ENCODE measurements around the gene MAPRE2. TPM values are rescaled to one million over a fixed set of nuclear protein-coding genes. Genes with fewer than 3 reads are reported as not detected.

Gene MAPRE2
- polyA plus RNA-seq, 1 donor from 2014 or later: 58.9 TPM

DNA sequence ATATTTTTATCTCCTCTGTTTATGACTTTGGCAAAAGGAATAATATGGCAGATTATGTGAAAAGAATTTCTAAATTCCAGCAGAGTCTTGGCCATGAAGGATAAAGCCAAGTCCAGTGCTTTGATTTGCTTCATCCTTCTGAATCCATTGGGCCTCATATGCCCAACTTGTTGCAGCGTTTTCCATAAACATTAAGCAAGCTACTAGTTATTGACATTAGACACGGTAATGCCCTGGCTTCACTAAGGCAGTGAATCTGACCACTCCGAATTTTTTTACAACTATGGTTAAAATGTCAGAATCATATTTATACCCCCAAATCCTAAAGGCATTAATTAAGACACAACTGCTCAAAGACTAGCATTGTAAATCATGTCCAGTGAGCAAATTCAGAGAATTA, 79.8 kb downstream of the MAPRE2 start:
- no peaks in the 10 kb centered on the region for H3K27me3 ChIP-seq (ENCODE audit: insufficient read depth, low read depth, low read length)
- H3K4me2 ChIP-seq (ENCODE audit: low read length): no peak overlapping the region
- peaks cover 14% of the 10 kb centered on the region for H3K79me2 ChIP-seq (replicated peaks; ENCODE audit: insufficient read depth, low read length)
- H3K4me3 ChIP-seq (ENCODE audit: low read length): no peak overlapping the region
- H3K36me3 ChIP-seq (ENCODE audit: insufficient read depth, low read length): no peaks in the 10 kb centered on the region
- H3K9me2 ChIP-seq (ENCODE audit: insufficient read depth, low read length): no peaks in the 10 kb centered on the region
- no peak overlapping the region for H3K27ac ChIP-seq (ENCODE audit: low read length)
- TF ChIP-seq, protein P1, sequence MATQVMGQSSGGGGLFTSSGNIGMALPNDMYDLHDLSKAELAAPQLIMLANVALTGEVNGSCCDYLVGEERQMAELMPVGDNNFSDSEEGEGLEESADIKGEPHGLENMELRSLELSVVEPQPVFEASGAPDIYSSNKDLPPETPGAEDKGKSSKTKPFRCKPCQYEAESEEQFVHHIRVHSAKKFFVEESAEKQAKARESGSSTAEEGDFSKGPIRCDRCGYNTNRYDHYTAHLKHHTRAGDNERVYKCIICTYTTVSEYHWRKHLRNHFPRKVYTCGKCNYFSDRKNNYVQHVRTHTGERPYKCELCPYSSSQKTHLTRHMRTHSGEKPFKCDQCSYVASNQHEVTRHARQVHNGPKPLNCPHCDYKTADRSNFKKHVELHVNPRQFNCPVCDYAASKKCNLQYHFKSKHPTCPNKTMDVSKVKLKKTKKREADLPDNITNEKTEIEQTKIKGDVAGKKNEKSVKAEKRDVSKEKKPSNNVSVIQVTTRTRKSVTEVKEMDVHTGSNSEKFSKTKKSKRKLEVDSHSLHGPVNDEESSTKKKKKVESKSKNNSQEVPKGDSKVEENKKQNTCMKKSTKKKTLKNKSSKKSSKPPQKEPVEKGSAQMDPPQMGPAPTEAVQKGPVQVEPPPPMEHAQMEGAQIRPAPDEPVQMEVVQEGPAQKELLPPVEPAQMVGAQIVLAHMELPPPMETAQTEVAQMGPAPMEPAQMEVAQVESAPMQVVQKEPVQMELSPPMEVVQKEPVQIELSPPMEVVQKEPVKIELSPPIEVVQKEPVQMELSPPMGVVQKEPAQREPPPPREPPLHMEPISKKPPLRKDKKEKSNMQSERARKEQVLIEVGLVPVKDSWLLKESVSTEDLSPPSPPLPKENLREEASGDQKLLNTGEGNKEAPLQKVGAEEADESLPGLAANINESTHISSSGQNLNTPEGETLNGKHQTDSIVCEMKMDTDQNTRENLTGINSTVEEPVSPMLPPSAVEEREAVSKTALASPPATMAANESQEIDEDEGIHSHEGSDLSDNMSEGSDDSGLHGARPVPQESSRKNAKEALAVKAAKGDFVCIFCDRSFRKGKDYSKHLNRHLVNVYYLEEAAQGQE (IDR thresholded peaks at IDR 0.05; ENCODE audit: borderline replicate concordance): no peak
- TF ChIP-seq MXI1 (conservative IDR thresholded peaks at IDR 0.05; ENCODE audit: poor library complexity, severe bottlenecking) (no peak), RAD21 (conservative IDR thresholded peaks at IDR 0.05) (no peak), EZH2 (IDR thresholded peaks at IDR 0.05; ENCODE audit: borderline replicate concordance, insufficient read depth, low read length, poor library complexity, severe bottlenecking) (no peak), EP300 (conservative IDR thresholded peaks at IDR 0.05; ENCODE audit: poor library complexity, severe bottlenecking) (no peak), SMC3 (conservative IDR thresholded peaks at IDR 0.05; ENCODE audit: poor library complexity) (no peak), TAF1 (IDR thresholded peaks at IDR 0.05; ENCODE audit: low read depth) (no peak), POLR2AphosphoS5 (IDR thresholded peaks at IDR 0.05) (no peak)
- TF ChIP-seq, protein P2, sequence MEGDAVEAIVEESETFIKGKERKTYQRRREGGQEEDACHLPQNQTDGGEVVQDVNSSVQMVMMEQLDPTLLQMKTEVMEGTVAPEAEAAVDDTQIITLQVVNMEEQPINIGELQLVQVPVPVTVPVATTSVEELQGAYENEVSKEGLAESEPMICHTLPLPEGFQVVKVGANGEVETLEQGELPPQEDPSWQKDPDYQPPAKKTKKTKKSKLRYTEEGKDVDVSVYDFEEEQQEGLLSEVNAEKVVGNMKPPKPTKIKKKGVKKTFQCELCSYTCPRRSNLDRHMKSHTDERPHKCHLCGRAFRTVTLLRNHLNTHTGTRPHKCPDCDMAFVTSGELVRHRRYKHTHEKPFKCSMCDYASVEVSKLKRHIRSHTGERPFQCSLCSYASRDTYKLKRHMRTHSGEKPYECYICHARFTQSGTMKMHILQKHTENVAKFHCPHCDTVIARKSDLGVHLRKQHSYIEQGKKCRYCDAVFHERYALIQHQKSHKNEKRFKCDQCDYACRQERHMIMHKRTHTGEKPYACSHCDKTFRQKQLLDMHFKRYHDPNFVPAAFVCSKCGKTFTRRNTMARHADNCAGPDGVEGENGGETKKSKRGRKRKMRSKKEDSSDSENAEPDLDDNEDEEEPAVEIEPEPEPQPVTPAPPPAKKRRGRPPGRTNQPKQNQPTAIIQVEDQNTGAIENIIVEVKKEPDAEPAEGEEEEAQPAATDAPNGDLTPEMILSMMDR (IDR thresholded peaks at IDR 0.05; ENCODE audit: poor library complexity, severe bottlenecking): no peak
- no peak overlapping the region for H2AFZ ChIP-seq (ENCODE audit: low read depth, low read length)
- H4K20me1 ChIP-seq (ENCODE audit: insufficient read depth): no peaks in the 10 kb centered on the region
- H3K9ac ChIP-seq (ENCODE audit: low read length): no peak overlapping the region
- H3F3A ChIP-seq (ENCODE audit: insufficient read depth, low read length, poor library complexity, severe bottlenecking): no peaks in the 10 kb centered on the region
- no peaks in the 10 kb centered on the region for H3K9me3 ChIP-seq (ENCODE audit: low read length)

DNA sequence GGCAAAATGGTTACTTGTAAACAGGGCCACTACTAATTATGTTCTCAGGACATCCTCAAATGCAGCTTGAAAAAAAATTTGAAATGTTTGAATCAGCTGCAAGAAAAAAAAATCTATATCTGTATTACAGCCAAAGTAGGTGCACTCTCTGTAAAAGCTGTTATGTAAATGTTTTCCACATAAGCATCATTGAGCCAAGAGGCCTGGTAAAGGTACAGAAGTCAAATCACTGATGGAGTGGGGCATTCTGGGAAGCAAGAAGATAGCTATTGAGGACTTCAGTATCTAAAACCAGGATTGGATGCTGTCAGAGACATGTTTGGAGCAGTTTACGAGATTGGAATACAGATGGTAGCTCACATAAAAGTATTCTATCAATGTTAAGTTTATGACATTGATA, 80.3 kb downstream of the MAPRE2 start:
- H3F3A ChIP-seq (ENCODE audit: insufficient read depth, low read length, poor library complexity, severe bottlenecking): no peaks in the 10 kb centered on the region
- no peaks in the 10 kb centered on the region for H4K20me1 ChIP-seq (ENCODE audit: insufficient read depth)
- no peak overlapping the region for H3K4me2 ChIP-seq (ENCODE audit: low read length)
- H3K9me3 ChIP-seq (ENCODE audit: low read length): no peaks in the 10 kb centered on the region
- H3K27me3 ChIP-seq (ENCODE audit: insufficient read depth, low read depth, low read length): no peaks in the 10 kb centered on the region
- H3K4me3 ChIP-seq (ENCODE audit: low read length): no peak overlapping the region
- no peak overlapping the region for H3K27ac ChIP-seq (ENCODE audit: low read length)
- H3K9me2 ChIP-seq (ENCODE audit: insufficient read depth, low read length): no peaks in the 10 kb centered on the region
- H3K9ac ChIP-seq (ENCODE audit: low read length): no peak overlapping the region
- no peak for TF ChIP-seq TAF1 (IDR thresholded peaks at IDR 0.05; ENCODE audit: low read depth)
- TF ChIP-seq POLR2AphosphoS5 (IDR thresholded peaks at IDR 0.05): no peak
- no peak overlapping the region for H2AFZ ChIP-seq (ENCODE audit: low read depth, low read length)
- peaks cover 14% of the 10 kb centered on the region for H3K79me2 ChIP-seq (replicated peaks; ENCODE audit: insufficient read depth, low read length)
- H3K36me3 ChIP-seq (ENCODE audit: insufficient read depth, low read length): no peaks in the 10 kb centered on the region
